ENCODE results near the gene ULK2.
"Not testable (repeated sequence)": the region's sequence is repeated elsewhere in the genome, so short reads cannot be mapped to it uniquely, and the experiment has no call there.

ULK2 gene

GRCh38 chr17:19768046-19768782 lies 99.5 kb downstream of the ULK2 start:
- Histone ChIP-seq H3K9ac (ENCODE audit: low read depth, low read length, poor library complexity, severe bottlenecking) (no peak overlapping the region), H3K4me2 (ENCODE audit: low read depth, low read length, poor library complexity, severe bottlenecking) (no peak overlapping the region), H3K4me3 (ENCODE audit: low read length, poor library complexity, severe bottlenecking) (no peak overlapping the region), H4K20me1 (ENCODE audit: insufficient read depth, low read length, poor library complexity, severe bottlenecking) (no peaks in the 10 kb centered on the region), H2AFZ (ENCODE audit: low read length) (0 out of 2 replicates have a peak overlapping the region, but pooled peaks have one; percentile 1), H3F3A (ENCODE audit: low read depth) (no peaks in the 10 kb centered on the region), H3K4me1 (ENCODE audit: insufficient read depth, low read length, poor library complexity, severe bottlenecking) (no peaks in the 10 kb centered on the region), H3K9me2 (replicated peaks; ENCODE audit: low read depth, low read length) (no peaks in the 10 kb centered on the region), H3K36me3 (ENCODE audit: insufficient read depth, low read length) (no peaks in the 10 kb centered on the region), H3K79me2 (ENCODE audit: insufficient read depth, low read length) (no peaks in the 10 kb centered on the region), H3K9me3 (ENCODE audit: insufficient read depth, low read depth, low read length) (no peaks in the 10 kb centered on the region), H3K27me3 (ENCODE audit: insufficient read depth, low read length, poor library complexity, severe bottlenecking) (no peaks in the 10 kb centered on the region)
- TF ChIP-seq EZH2phosphoT487 (IDR thresholded peaks at IDR 0.05; ENCODE audit: borderline replicate concordance), result no peak
- TF ChIP-seq, protein P1, sequence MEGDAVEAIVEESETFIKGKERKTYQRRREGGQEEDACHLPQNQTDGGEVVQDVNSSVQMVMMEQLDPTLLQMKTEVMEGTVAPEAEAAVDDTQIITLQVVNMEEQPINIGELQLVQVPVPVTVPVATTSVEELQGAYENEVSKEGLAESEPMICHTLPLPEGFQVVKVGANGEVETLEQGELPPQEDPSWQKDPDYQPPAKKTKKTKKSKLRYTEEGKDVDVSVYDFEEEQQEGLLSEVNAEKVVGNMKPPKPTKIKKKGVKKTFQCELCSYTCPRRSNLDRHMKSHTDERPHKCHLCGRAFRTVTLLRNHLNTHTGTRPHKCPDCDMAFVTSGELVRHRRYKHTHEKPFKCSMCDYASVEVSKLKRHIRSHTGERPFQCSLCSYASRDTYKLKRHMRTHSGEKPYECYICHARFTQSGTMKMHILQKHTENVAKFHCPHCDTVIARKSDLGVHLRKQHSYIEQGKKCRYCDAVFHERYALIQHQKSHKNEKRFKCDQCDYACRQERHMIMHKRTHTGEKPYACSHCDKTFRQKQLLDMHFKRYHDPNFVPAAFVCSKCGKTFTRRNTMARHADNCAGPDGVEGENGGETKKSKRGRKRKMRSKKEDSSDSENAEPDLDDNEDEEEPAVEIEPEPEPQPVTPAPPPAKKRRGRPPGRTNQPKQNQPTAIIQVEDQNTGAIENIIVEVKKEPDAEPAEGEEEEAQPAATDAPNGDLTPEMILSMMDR (conservative IDR thresholded peaks at IDR 0.05; ENCODE audit: low read length), result no peak

- Histone ChIP-seq H3K4me2 (ENCODE audit: low read depth, low read length, poor library complexity, severe bottlenecking) (no peak overlapping the region), H2AFZ (ENCODE audit: low read length) (0 out of 2 replicates have a peak overlapping the region, but pooled peaks have one; percentile 59), H3K79me2 (ENCODE audit: insufficient read depth, low read length) (no peaks in the 10 kb centered on the region), H3K9ac (ENCODE audit: low read depth, low read length, poor library complexity, severe bottlenecking) (no peak overlapping the region), H3K27me3 (ENCODE audit: insufficient read depth, low read length, poor library complexity, severe bottlenecking) (no peaks in the 10 kb centered on the region), H4K20me1 (ENCODE audit: insufficient read depth, low read length, poor library complexity, severe bottlenecking) (no peaks in the 10 kb centered on the region), H3F3A (ENCODE audit: low read depth) (no peaks in the 10 kb centered on the region), H3K36me3 (ENCODE audit: insufficient read depth, low read length) (no peaks in the 10 kb centered on the region), H3K9me2 (replicated peaks; ENCODE audit: low read depth, low read length) (no peaks in the 10 kb centered on the region), H3K4me1 (ENCODE audit: insufficient read depth, low read length, poor library complexity, severe bottlenecking) (no peaks in the 10 kb centered on the region), H3K9me3 (ENCODE audit: insufficient read depth, low read depth, low read length) (no peaks in the 10 kb centered on the region), H3K4me3 (ENCODE audit: low read length, poor library complexity, severe bottlenecking) (no peak overlapping the region)
- TF ChIP-seq, protein P1 (conservative IDR thresholded peaks at IDR 0.05; ENCODE audit: low read length), result peak; percentile 96
- no peak for TF ChIP-seq EZH2phosphoT487 (IDR thresholded peaks at IDR 0.05; ENCODE audit: borderline replicate concordance)
Measured at GRCh38 chr17:19766421-19767270, 101.1 kb downstream of the ULK2 start.

DNA sequence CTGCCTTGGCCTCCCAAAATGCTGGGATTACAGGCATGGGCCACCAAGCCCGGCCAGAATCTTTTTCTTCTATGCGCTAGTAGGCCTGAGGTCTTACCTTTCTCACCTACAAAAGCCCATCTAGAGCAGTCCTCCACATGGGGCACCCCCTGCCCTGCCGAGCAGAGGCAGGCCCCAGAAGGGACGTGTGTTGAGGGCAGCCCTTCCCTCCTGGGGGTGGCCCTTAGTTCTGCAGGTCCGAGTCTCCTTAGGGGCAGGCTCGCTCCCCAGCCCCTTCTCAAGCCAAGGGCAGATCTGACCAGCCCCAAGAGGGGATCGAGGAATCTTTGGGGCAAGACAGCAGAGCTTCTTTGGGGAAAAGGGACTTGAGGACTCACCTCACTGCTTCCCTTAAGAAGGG lies 101.7 kb downstream of the ULK2 start:
- Histone ChIP-seq H3K4me3 (ENCODE audit: low read length, poor library complexity, severe bottlenecking) (no peak overlapping the region), H3K79me2 (ENCODE audit: insufficient read depth, low read length) (no peaks in the 10 kb centered on the region), H4K20me1 (ENCODE audit: insufficient read depth, low read length, poor library complexity, severe bottlenecking) (no peaks in the 10 kb centered on the region), H3K9me2 (replicated peaks; ENCODE audit: low read depth, low read length) (no peaks in the 10 kb centered on the region), H3K4me1 (ENCODE audit: insufficient read depth, low read length, poor library complexity, severe bottlenecking) (no peaks in the 10 kb centered on the region), H3K9me3 (ENCODE audit: insufficient read depth, low read depth, low read length) (no peaks in the 10 kb centered on the region), H3K4me2 (ENCODE audit: low read depth, low read length, poor library complexity, severe bottlenecking) (no peak overlapping the region), H3K27me3 (ENCODE audit: insufficient read depth, low read length, poor library complexity, severe bottlenecking) (no peaks in the 10 kb centered on the region), H2AFZ (ENCODE audit: low read length) (no peak overlapping the region), H3K9ac (ENCODE audit: low read depth, low read length, poor library complexity, severe bottlenecking) (no peak overlapping the region), H3K36me3 (ENCODE audit: insufficient read depth, low read length) (no peaks in the 10 kb centered on the region), H3F3A (ENCODE audit: low read depth) (no peaks in the 10 kb centered on the region)
- TF ChIP-seq, protein P1 (conservative IDR thresholded peaks at IDR 0.05; ENCODE audit: low read length), result no peak
- TF ChIP-seq EZH2phosphoT487 (IDR thresholded peaks at IDR 0.05; ENCODE audit: borderline replicate concordance), result no peak

DNA sequence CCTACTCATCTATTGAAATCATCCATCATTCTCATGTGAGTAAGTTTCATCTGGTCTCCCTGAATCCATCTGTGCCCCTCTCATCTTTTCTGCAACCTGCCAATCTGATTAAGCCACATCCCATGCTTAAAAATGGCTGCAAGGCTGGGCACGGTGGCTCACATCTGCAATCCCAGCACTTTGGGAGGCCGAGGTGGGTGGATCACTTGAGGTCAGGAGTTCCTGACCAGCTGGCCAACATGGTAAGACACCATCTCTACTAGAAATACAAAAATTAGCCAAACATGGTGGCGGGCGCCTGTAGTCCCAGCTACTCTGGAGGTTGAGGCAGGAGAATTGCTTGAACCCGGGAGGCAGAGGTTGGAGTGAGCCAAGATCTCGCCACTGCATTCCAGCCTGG lies 103.7 kb downstream of the ULK2 start:
- H3K9me2 ChIP-seq (replicated peaks; ENCODE audit: low read depth, low read length); H3K27me3 ChIP-seq (ENCODE audit: insufficient read depth, low read length, poor library complexity, severe bottlenecking); H3K4me1 ChIP-seq (ENCODE audit: insufficient read depth, low read length, poor library complexity, severe bottlenecking); H3K9ac ChIP-seq (ENCODE audit: low read depth, low read length, poor library complexity, severe bottlenecking); H4K20me1 ChIP-seq (ENCODE audit: insufficient read depth, low read length, poor library complexity, severe bottlenecking); H3K4me3 ChIP-seq (ENCODE audit: low read length, poor library complexity, severe bottlenecking); H3F3A ChIP-seq (ENCODE audit: low read depth); H3K9me3 ChIP-seq (ENCODE audit: insufficient read depth, low read depth, low read length); H3K36me3 ChIP-seq (ENCODE audit: insufficient read depth, low read length); H3K79me2 ChIP-seq (ENCODE audit: insufficient read depth, low read length); H3K4me2 ChIP-seq (ENCODE audit: low read depth, low read length, poor library complexity, severe bottlenecking); H2AFZ ChIP-seq (ENCODE audit: low read length): not testable (repeated sequence)

All from Loucy (cell line).